Epithelial cell of proximal tubule (primary cell): Measurements from ENCODE around the gene ESRRA. TPM values are rescaled to one million over a fixed set of nuclear protein-coding genes. Genes with fewer than 3 reads are reported as not detected.

Experiments used
- DNase-seq: peaks from one replicate; pipeline ENCODE4 v3.0.0-alpha.2; 2011; ENCODE audit warnings: low read depth
- H3K4me3 ChIP-seq: 2 replicates; pipeline ENCODE4 v1.5.1; 2011; ENCODE audit warnings: low read depth, mild to moderate bottlenecking, low read length
- CTCF ChIP-seq: conservative IDR thresholded peaks from 2 replicates; pipeline ENCODE4 v1.5.1; 2012; ENCODE audit warnings: low read depth, mild to moderate bottlenecking, low read length
- total RNA-seq: library from RNA; depleted of rRNA; stranded (reverse); fragments of >200 nt; gene quantifications from 2 replicates; pipeline ENCODE4 v1.2.3, GENCODE V29; 2015

The ESRRA gene
- total RNA-seq, 1 donor from 2014 or later: 47.2 TPM

GRCh38 chr11:64266339-64266738 is 39.0 kb upstream of the ESRRA start:
- DNase-seq: no peak
- no peak overlapping the region for H3K4me3 ChIP-seq
- TF ChIP-seq CTCF: no peak

- no peak for DNase-seq
- TF ChIP-seq CTCF: no peak
- no peak overlapping the region for H3K4me3 ChIP-seq
These were observed 37.9 kb upstream of the ESRRA start for GRCh38 chr11:64267207-64267945.

- H3K4me3 ChIP-seq: peak overlapping the region; percentile 80
- no peak for DNase-seq
- no peak for TF ChIP-seq CTCF
These were observed 37.1 kb upstream of the ESRRA start for GRCh38 chr11:64268025-64268892.

GRCh38 chr11:64268893-64269539 is 36.3 kb upstream of the ESRRA start:
- H3K4me3 ChIP-seq: peak overlapping the region; percentile 80
- no peak for TF ChIP-seq CTCF
- DNase-seq: no peak

GRCh38 chr11:64269540-64270220 is 35.6 kb upstream of the ESRRA start:
- peak overlapping the region; percentile 80 for H3K4me3 ChIP-seq
- TF ChIP-seq CTCF: no peak
- DNase-seq: peak; percentile 98

- no peak for DNase-seq
- no peak overlapping the region for H3K4me3 ChIP-seq
- TF ChIP-seq CTCF: no peak
These were observed 30.1 kb upstream of the ESRRA start for GRCh38 chr11:64275031-64275800.
